ENCODE measurements around the gene CACNB1.

CACNB1 gene

GRCh38 chr17:39200957-39201510, 3.6 kb upstream of the CACNB1 start:
- Mint-ChIP-seq H3K9me3 (no peaks in the 10 kb centered on the region), H3K36me3 (peaks cover 26% of the 10 kb centered on the region), H3K4me3 (peak overlapping the region; percentile 97), H3K27ac (peak overlapping the region; percentile 99), H3K4me1 (peaks cover 26% of the 10 kb centered on the region), H3K27me3 (no peaks in the 10 kb centered on the region)
- no peak for DNase-seq (ENCODE audit: low spot score in 2 of 2)
- ATAC-seq (ENCODE audit: low read depth), result no peak

DNA sequence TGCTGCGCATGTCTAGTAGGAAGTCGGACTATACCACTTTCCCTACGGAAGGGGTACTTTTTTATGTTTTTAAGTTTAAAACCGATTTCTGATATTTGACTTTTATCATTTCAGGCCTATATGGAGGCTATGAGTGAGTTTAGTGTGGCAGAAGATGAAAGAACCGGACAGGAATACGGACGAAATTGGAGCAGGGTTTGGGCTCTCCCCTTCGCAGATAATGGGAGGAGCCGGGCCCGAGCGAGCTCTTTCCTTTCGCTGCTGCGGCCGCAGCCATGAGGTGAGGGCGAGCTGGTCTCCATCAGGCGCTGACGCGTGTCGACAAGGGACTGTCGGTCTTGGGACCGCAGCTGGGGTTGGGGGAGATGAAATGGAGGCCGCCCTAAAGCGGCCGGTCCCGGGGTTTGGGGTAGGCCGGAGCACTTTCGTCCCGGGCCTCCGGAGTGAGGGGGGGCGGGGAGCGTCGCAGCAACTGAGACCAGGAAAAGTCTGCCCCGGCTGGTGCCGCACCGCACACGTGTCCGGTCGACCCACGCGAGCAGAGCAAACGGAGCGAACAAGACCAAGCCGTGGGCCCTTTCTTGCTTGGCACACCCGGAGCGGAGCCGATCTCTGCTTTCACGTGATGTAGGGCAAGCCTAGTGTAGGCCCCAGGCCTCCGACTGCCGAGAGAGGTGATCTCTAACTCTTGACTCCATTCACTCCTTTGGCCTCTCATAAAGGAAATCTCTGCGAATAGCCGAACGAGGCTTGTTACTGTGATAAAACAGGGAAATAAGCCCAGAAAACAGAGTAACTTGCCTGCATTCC, 2.8 kb upstream of the CACNB1 start, which contains the start of gene RPL19:
Gene RPL19, plus strand, starts transcription at position 214 of the 810 bp plus-strand sequence. Its CDS starts 62 bp downstream, at position 276.
- DNase-seq (ENCODE audit: low spot score in 2 of 2), result peak; percentile 80 to 84

GRCh38 chr17:39199820-39200069, 2.3 kb upstream of the CACNB1 start:
- peak; percentile 74 for ATAC-seq (ENCODE audit: low read depth)
- peak overlapping the region; percentile 99 for H3K27ac Mint-ChIP-seq
- DNase-seq (ENCODE audit: low spot score in 2 of 2), result no peak
- H3K4me3 Mint-ChIP-seq, result peak overlapping the region; percentile 97
- H3K9me3 Mint-ChIP-seq, result no peaks in the 10 kb centered on the region
- peaks cover 31% of the 10 kb centered on the region for H3K4me1 Mint-ChIP-seq
- no peaks in the 10 kb centered on the region for H3K27me3 Mint-ChIP-seq
- peaks cover 23% of the 10 kb centered on the region for H3K36me3 Mint-ChIP-seq

More for the DNA sequence above, 2.8 kb upstream of the CACNB1 start, which contains the start of gene RPL19:
- peak within 1 kb of the TSS; percentile 99 for H3K27ac Mint-ChIP-seq
- no peaks in the 10 kb centered on the region for H3K9me3 Mint-ChIP-seq
- peak; percentile 76 for ATAC-seq (ENCODE audit: low read depth)
- H3K4me1 Mint-ChIP-seq, result peaks cover 31% of the 10 kb centered on the region
- peak within 1 kb of the TSS; percentile 97 for H3K4me3 Mint-ChIP-seq
- peaks cover 26% of the 10 kb centered on the region for H3K36me3 Mint-ChIP-seq
- H3K27me3 Mint-ChIP-seq, result no peaks in the 10 kb centered on the region

DNA sequence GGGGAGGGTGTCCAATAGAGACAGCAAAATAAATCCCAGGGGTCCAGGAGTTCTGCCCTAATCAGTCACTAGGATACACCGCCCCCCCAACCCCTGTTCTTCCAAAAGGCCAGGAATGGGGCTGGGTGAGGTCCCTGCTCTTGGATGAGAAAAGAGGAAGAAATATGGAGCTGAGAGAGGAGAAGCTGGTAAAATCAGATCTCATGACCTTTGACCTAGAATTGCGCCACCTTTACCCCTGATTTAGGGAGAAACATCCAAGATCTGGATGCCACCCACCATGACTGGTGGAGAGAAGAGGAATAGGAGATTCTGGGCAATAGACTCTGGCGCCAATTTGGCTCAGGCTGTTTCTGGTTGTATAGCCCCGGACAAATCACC, 707 bp upstream of the CACNB1 start:
- Mint-ChIP-seq H3K27ac (no peak overlapping the region), H3K4me3 (peak overlapping the region; percentile 78), H3K9me3 (no peaks in the 10 kb centered on the region), H3K27me3 (no peaks in the 10 kb centered on the region), H3K4me1 (peaks cover 32% of the 10 kb centered on the region), H3K36me3 (peaks cover 15% of the 10 kb centered on the region)
- DNase-seq (ENCODE audit: low spot score in 2 of 2), result no peak
- no peak for ATAC-seq (ENCODE audit: low read depth)

- peaks cover 8% of the 10 kb centered on the region for H3K36me3 Mint-ChIP-seq
- peak overlapping the region; percentile 78 for H3K4me3 Mint-ChIP-seq
- H3K4me1 Mint-ChIP-seq, result peaks cover 25% of the 10 kb centered on the region
- no peak for DNase-seq (ENCODE audit: low spot score in 2 of 2)
- H3K27me3 Mint-ChIP-seq, result no peaks in the 10 kb centered on the region
- no peaks in the 10 kb centered on the region for H3K9me3 Mint-ChIP-seq
- no peak overlapping the region for H3K27ac Mint-ChIP-seq
- no peak for ATAC-seq (ENCODE audit: low read depth)
Measured at GRCh38 chr17:39196808-39197291, 619 bp downstream of the CACNB1 start.

DNA sequence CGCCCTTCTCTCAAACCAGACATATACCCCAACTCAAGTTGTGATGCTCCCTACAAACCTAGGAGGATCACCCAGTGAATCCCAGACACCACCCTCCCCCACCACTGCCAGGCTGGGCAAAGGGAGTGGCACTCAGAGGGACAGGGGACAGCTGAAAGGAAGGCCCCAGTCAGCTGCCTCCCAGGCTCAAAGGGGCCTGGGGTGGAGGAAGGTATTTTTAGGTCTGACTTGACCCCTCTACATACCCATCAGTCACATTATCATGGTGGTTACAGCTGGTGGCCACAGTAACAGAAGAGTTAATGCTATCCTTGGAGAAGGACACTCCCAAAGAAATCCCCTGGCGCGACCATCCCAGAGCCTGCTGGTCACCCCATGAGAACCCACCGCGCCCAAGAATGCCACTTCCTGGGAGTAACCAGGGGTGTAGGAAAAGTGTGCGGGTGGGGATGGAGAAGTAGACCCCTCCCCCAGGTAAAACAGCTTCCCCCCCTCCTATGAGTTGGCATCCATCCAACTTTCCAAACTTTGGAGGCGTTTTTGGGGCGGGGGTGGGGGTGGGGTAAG, 1.1 kb downstream of the CACNB1 start:
- ATAC-seq (ENCODE audit: low read depth) (no peak), DNase-seq (ENCODE audit: low spot score in 2 of 2) (no peak)
- peaks cover 4% of the 10 kb centered on the region for H3K36me3 Mint-ChIP-seq
- H3K27me3 Mint-ChIP-seq, result no peaks in the 10 kb centered on the region
- H3K27ac Mint-ChIP-seq, result peak overlapping the region; percentile 51
- H3K4me1 Mint-ChIP-seq, result peaks cover 25% of the 10 kb centered on the region
- H3K9me3 Mint-ChIP-seq, result no peaks in the 10 kb centered on the region
- peak overlapping the region; percentile 39 for H3K4me3 Mint-ChIP-seq

- Mint-ChIP-seq H3K4me3 (peak overlapping the region; percentile 24), H3K9me3 (no peaks in the 10 kb centered on the region), H3K27me3 (no peaks in the 10 kb centered on the region), H3K36me3 (peaks cover 1% of the 10 kb centered on the region), H3K27ac (peak overlapping the region; percentile 51), H3K4me1 (peaks cover 22% of the 10 kb centered on the region)
- ATAC-seq (ENCODE audit: low read depth) (peak; percentile 30), DNase-seq (ENCODE audit: low spot score in 2 of 2) (no peak)
Measured at GRCh38 chr17:39195568-39196160, 1.8 kb downstream of the CACNB1 start.

DNA sequence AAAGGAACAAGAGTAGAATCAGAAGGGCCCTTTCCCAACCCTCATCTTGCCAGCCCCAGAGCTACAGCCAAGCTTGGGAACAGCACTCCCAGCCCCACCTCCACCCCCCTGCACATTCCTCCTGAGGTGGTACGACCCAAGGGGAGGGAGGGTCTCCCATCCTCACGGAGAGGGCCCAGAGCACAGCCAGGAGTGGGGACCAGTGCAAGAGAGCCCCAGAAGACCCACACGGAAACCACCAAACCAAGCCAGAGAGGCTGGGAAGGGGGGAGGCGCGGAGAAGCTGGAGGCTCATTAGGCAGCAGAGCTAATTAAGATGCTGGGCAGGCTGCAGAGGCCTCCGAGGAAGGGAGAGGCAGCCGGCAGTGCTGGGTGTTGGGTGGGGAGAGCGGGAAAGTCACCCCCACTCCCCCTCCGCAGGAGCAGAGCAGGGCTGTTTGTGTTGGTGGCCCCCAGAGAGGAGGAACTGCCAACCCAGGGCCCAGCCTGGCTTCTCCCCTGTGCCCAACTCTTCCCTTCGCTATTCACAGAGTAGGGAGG, 2.4 kb downstream of the CACNB1 start:
- ATAC-seq (ENCODE audit: low read depth) (no peak), DNase-seq (ENCODE audit: low spot score in 2 of 2) (no peak)
- no peaks in the 10 kb centered on the region for H3K27me3 Mint-ChIP-seq
- peaks cover 22% of the 10 kb centered on the region for H3K4me1 Mint-ChIP-seq
- H3K27ac Mint-ChIP-seq, result no peak overlapping the region
- H3K9me3 Mint-ChIP-seq, result no peaks in the 10 kb centered on the region
- H3K4me3 Mint-ChIP-seq, result no peak overlapping the region
- no peaks in the 10 kb centered on the region for H3K36me3 Mint-ChIP-seq

GRCh38 chr17:39194089-39194984, 3.1 kb downstream of the CACNB1 start:
- H3K27ac Mint-ChIP-seq, result no peak overlapping the region
- no peak for DNase-seq (ENCODE audit: low spot score in 2 of 2)
- no peak overlapping the region for H3K4me3 Mint-ChIP-seq
- H3K9me3 Mint-ChIP-seq, result no peaks in the 10 kb centered on the region
- no peak for ATAC-seq (ENCODE audit: low read depth)
- no peaks in the 10 kb centered on the region for H3K36me3 Mint-ChIP-seq
- H3K4me1 Mint-ChIP-seq, result peaks cover 17% of the 10 kb centered on the region
- no peaks in the 10 kb centered on the region for H3K27me3 Mint-ChIP-seq

GRCh38 chr17:39193346-39193745, 4.1 kb downstream of the CACNB1 start:
- Mint-ChIP-seq H3K27me3 (no peaks in the 10 kb centered on the region), H3K9me3 (no peaks in the 10 kb centered on the region), H3K4me3 (no peak overlapping the region), H3K36me3 (no peaks in the 10 kb centered on the region), H3K27ac (no peak overlapping the region), H3K4me1 (peaks cover 14% of the 10 kb centered on the region)
- DNase-seq (ENCODE audit: low spot score in 2 of 2) (no peak), ATAC-seq (ENCODE audit: low read depth) (no peak)

- no peak for ATAC-seq (ENCODE audit: low read depth)
- DNase-seq (ENCODE audit: low spot score in 2 of 2), result no peak
- Mint-ChIP-seq H3K4me1 (peaks cover 14% of the 10 kb centered on the region), H3K36me3 (no peaks in the 10 kb centered on the region), H3K27ac (no peak overlapping the region), H3K27me3 (no peaks in the 10 kb centered on the region), H3K4me3 (no peak overlapping the region), H3K9me3 (no peaks in the 10 kb centered on the region)
Measured at GRCh38 chr17:39192901-39193300, 4.6 kb downstream of the CACNB1 start.

DNA sequence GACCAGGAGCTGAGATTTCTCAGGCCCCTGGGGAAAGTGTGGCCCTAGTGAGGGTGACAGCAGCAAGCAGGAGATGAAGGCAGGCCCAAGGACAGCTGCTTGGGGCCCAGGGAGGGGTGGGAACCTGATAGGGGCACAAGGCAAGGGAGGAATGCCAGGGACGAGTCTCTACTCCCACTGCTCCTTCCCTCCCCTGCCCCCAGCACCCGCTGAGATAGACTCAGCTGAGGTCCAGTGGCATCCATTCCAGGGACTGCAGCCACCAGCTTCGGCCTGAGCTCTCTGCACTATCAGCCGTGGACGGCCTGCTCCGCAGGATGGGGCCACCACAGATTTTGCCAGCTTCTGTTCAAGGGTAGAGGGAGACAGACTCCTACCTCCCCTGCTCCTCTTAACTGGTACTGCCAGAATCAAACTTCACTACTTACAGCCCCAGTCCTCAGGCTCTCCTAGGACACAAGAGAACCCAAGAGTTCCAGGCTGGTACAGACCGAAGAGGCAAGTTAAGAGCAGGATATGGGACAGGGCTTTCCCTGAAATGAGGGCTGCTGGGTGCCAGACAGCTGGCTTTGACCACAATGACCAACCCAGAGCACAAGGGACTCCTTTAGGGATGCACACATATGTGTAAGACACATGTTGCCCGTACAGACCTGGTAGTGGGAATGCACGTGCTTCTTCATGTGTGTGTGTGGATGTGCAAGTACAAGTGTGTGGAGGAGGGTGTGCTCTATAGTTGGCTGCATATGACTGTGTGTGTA, 5.5 kb downstream of the CACNB1 start:
- Mint-ChIP-seq H3K27me3 (no peaks in the 10 kb centered on the region), H3K27ac (no peak overlapping the region), H3K4me3 (no peak overlapping the region), H3K9me3 (no peaks in the 10 kb centered on the region), H3K36me3 (no peaks in the 10 kb centered on the region), H3K4me1 (peaks cover 13% of the 10 kb centered on the region)
- DNase-seq (ENCODE audit: low spot score in 2 of 2) (no peak), ATAC-seq (ENCODE audit: low read depth) (no peak)

Data from memory B cell (primary cell).